HepG2 (cell line): Measurements from ENCODE around the gene PERCC1. TPM values are rescaled to one million over a fixed set of nuclear protein-coding genes. Genes with fewer than 3 reads are reported as not detected.

ENCODE experiments used
- ATAC-seq: fragments of 200-7000 bp; cut with Tn5 transposase; 3 replicates; pipeline ENCODE4 v1.9.1; 2020; ENCODE audit warnings: mild to moderate bottlenecking, moderate library complexity
- BruUV-seq: library from RNA; stranded (reverse); fragments of 400-500 nt; replicated peaks from 2 replicates; lab custom pipeline; 2021; lab: Mats Ljungman, UMichigan
- CTCF ChIA-PET: fragments of 300-600 bp; formaldehyde crosslinking; extraction: SDS; loops from one replicate; lab custom pipeline; 2021; ENCODE audit warnings: low total read pairs, inconsistent platforms, low intra/inter-chr PET ratio; lab: Yijun Ruan, JAX
- POLR2A ChIA-PET: fragments of 350-600 bp; sonication (Branson Sonifier 250); formaldehyde crosslinking; loops from one replicate; lab custom pipeline; 2020; ENCODE audit warnings: antibody characterized with exemption, inconsistent platforms; lab: Yijun Ruan, JAX
- DNase-seq: peaks from one replicate; pipeline ENCODE4 v3.0.0-alpha.2; 2015; ENCODE audit warnings: low spot score
- FAIRE-seq: peaks from 3 replicates; lab custom pipeline; 2011; peaks lifted over from hg19 to GRCh38; lab: Jason Lieb, UNC
- H2AFZ ChIP-seq: one replicate; pipeline ENCODE4 v1.6.1; 2011; ENCODE audit warnings: low read length, inconsistent platforms
- H3K27ac ChIP-seq: fragments of 300-600 bp; 3 replicates; pipeline ENCODE4 v1.8.0; 2011; ENCODE audit warnings: mixed run types, mild to moderate bottlenecking, mixed read lengths, low read length, inconsistent platforms; ENCODE audit not compliant: insufficient read depth; ENCODE audit errors: extremely low read length
- H3K27me3 ChIP-seq, 2 experiments: fragments of 200-600 bp in 1 of 2; 2 replicates in 1 of 2; 3 replicates in 1 of 2; pipeline versions ENCODE4 v1.6.0 to v1.8.0; 2011; ENCODE audit warnings: low read length in 2 of 2, mild to moderate bottlenecking in 2 of 2, moderate library complexity in 2 of 2, inconsistent platforms in 1 of 2; ENCODE audit not compliant: insufficient read depth in 2 of 2, control insufficient read depth in 1 of 2
- H3K36me3 ChIP-seq, 2 experiments: fragments of 200-600 bp in 1 of 2; replicated peaks in 1 of 2; 2 replicates in 1 of 2; 3 replicates in 1 of 2; pipeline versions ENCODE4 v1.5.1 to v1.8.0; 2011; ENCODE audit warnings: low read length in 2 of 2, inconsistent platforms in 1 of 2; ENCODE audit not compliant: insufficient read depth in 2 of 2, control insufficient read depth in 1 of 2
- H3K4me1 ChIP-seq: 2 replicates; pipeline ENCODE4 v1.5.1; 2012; ENCODE audit warnings: low read length, inconsistent platforms; ENCODE audit not compliant: insufficient read depth
- H3K4me2 ChIP-seq: 2 replicates; pipeline ENCODE4 v1.6.0; 2011; ENCODE audit warnings: low read depth, low read length, inconsistent platforms
- H3K4me3 ChIP-seq, 3 experiments: fragments of 200-600 bp in 1 of 3; sonication (generic), shearing (Covaris generic) in 1 of 3; replicated peaks in 1 of 3; 2 replicates each; pipeline ENCODE4 v1.5.1; 2011 to 2016; ENCODE audit warnings: low read length in 3 of 3, inconsistent platforms in 2 of 3, low read depth in 2 of 3, mild to moderate bottlenecking in 2 of 3, control low read depth in 1 of 3, mixed read lengths in 1 of 3; ENCODE audit not compliant: insufficient read depth in 1 of 3
- H3K79me2 ChIP-seq: one replicate; pipeline ENCODE4 v1.6.1; 2011; ENCODE audit warnings: low read length, inconsistent platforms; ENCODE audit not compliant: insufficient read depth
- H3K9ac ChIP-seq: 2 replicates; pipeline ENCODE4 v1.6.0; 2011; ENCODE audit warnings: mild to moderate bottlenecking, low read depth, low read length, inconsistent platforms; ENCODE audit not compliant: insufficient read depth
- H3K9me3 ChIP-seq: 2 replicates; pipeline ENCODE4 v1.5.1; 2012; ENCODE audit warnings: mild to moderate bottlenecking, low read length
- H4K20me1 ChIP-seq: 2 replicates; pipeline ENCODE4 v1.6.0; 2011; ENCODE audit warnings: inconsistent platforms, mild to moderate bottlenecking, low read length, moderate library complexity; ENCODE audit not compliant: insufficient read depth
- FOXJ3 ChIP-seq: sonication (generic); formaldehyde crosslinking; IDR thresholded peaks from 2 replicates; pipeline ENCODE4 v1.4.0; 2020; ENCODE audit warnings: missing genetic modification reagents, mild to moderate bottlenecking, borderline replicate concordance
- GFI1 ChIP-seq: sonication (generic); formaldehyde crosslinking; IDR thresholded peaks from 2 replicates; pipeline ENCODE4 v1.5.0; 2020; ENCODE audit warnings: missing genetic modification reagents, mild to moderate bottlenecking, borderline replicate concordance
- KLF6 ChIP-seq: IDR thresholded peaks from 2 replicates; pipeline ENCODE4 v1.8.0; 2016; ENCODE audit warnings: missing biosample characterization, missing genetic modification reagents
- MEIS2 ChIP-seq: sonication (generic); formaldehyde crosslinking; IDR thresholded peaks from 2 replicates; pipeline ENCODE4 v1.9.0; 2021; ENCODE audit warnings: mild to moderate bottlenecking, missing genetic modification reagents
- MIER2 ChIP-seq: IDR thresholded peaks from 2 replicates; pipeline ENCODE4 v1.6.1; 2016; ENCODE audit warnings: missing biosample characterization, missing genetic modification reagents
- MLLT10 ChIP-seq: sonication (generic); formaldehyde crosslinking; IDR thresholded peaks from 2 replicates; pipeline ENCODE4 v1.4.0; 2020; ENCODE audit warnings: missing genetic modification reagents
- PAX8 ChIP-seq: sonication (generic); formaldehyde crosslinking; IDR thresholded peaks from 2 replicates; pipeline ENCODE4 v1.8.0; 2022; ENCODE audit warnings: mild to moderate bottlenecking, missing genetic modification reagents, borderline replicate concordance
- REL ChIP-seq: sonication (generic); formaldehyde crosslinking; conservative IDR thresholded peaks from 2 replicates; pipeline ENCODE4 v1.8.0; 2022; ENCODE audit warnings: mild to moderate bottlenecking, missing genetic modification reagents, moderate library complexity
- TCF12 ChIP-seq, 2 experiments: fragments of 450-650 bp in 1 of 2; sonication (generic) in 1 of 2; formaldehyde crosslinking in 1 of 2; IDR thresholded peaks; 2 replicates each; pipeline versions ENCODE4 v1.6.1 to v1.8.0; 2017 to 2022; ENCODE audit warnings: antibody characterized with exemption in 1 of 2, mild to moderate bottlenecking in 1 of 2, missing genetic modification reagents in 1 of 2, moderate library complexity in 1 of 2
- ZC3H13 ChIP-seq: sonication (generic); formaldehyde crosslinking; IDR thresholded peaks from 2 replicates; pipeline ENCODE4 v1.8.1; 2023; ENCODE audit warnings: mild to moderate bottlenecking, missing genetic modification reagents, moderate library complexity
- ZNF34 ChIP-seq: sonication (generic); formaldehyde crosslinking; IDR thresholded peaks from 2 replicates; pipeline ENCODE4 v1.4.0; 2020; ENCODE audit warnings: mild to moderate bottlenecking, missing genetic modification reagents, borderline replicate concordance
- ZNF431 ChIP-seq: sonication (generic); formaldehyde crosslinking; IDR thresholded peaks from 2 replicates; pipeline ENCODE4 v1.9.0; 2022; ENCODE audit warnings: missing genetic modification reagents, low read depth, mild to moderate bottlenecking, borderline replicate concordance
- ZNF747 ChIP-seq: sonication (generic); formaldehyde crosslinking; IDR thresholded peaks from 2 replicates; pipeline ENCODE4 v1.8.1; 2023; ENCODE audit warnings: missing genetic modification reagents, mild to moderate bottlenecking, borderline replicate concordance
- ZUFSP ChIP-seq: sonication (generic); formaldehyde crosslinking; IDR thresholded peaks from 2 replicates; pipeline ENCODE4 v1.9.0; 2021; ENCODE audit warnings: missing genetic modification reagents, mild to moderate bottlenecking, borderline replicate concordance
- WGBS: methylation state at CpG from one replicate; pipeline ENCODE4 v1.1.6; 2017; ENCODE audit warnings: low lambda C conversion rate; 5-methylcytosine and 5-hydroxymethylcytosine counted together
- in situ Hi-C: cut with HindIII; loops from 2 replicates; pipeline ENCODE4 v1.10.0; 2017; ENCODE audit warnings: low pct_unique_long_range_greater_than_20kb; ENCODE audit not compliant: extremely low pct_ligation_motif_present
- intact Hi-C: fragments of 100-400 bp; cut with micrococcal nuclease; formaldehyde crosslinking; loops from one replicate; pipeline ENCODE4 v1.10.0; 2022; ENCODE audit not compliant: unreplicated experiment
- polyA plus RNA-seq, 8 experiments: library from polyadenylated mRNA; depleted of rRNA in 3 of 8; stranded (reverse) in 7 of 8; unstranded in 1 of 8; fragments of >200 nt; fragmentation: Illumina TruSeq in 4 of 8; extraction: Trizol in 4 of 8; gene quantifications; 2 replicates each; pipeline versions ENCODE4 v1.2.1 to v1.2.3, GENCODE V29; 2011 to 2016; ENCODE audit warnings: low read depth in 4 of 8, missing spikeins in 1 of 8, mixed read lengths in 1 of 8; ENCODE audit not compliant: insufficient read depth in 1 of 8
- total RNA-seq, 5 experiments: library from RNA; depleted of rRNA; stranded (reverse); fragments of >200 nt; fragmentation: Illumina TruSeq; extraction: Trizol; gene quantifications; 2 replicates each; pipeline ENCODE4 v1.2.3, GENCODE V29; 2016; ENCODE audit warnings: low read depth in 1 of 5
- TF ChIP-seq, protein P1 (sequence below): sonication (generic); formaldehyde crosslinking; IDR thresholded peaks from 2 replicates; pipeline ENCODE4 v1.5.0; 2020; ENCODE audit warnings: mild to moderate bottlenecking, missing genetic modification reagents

PERCC1 gene
- total and polyA plus RNA-seq, 2 of the 13 experiments (the other 11 are each of a cell fraction or from before 2014, with no cell fraction given): 0.15 TPM; not detected in 1

DNA sequence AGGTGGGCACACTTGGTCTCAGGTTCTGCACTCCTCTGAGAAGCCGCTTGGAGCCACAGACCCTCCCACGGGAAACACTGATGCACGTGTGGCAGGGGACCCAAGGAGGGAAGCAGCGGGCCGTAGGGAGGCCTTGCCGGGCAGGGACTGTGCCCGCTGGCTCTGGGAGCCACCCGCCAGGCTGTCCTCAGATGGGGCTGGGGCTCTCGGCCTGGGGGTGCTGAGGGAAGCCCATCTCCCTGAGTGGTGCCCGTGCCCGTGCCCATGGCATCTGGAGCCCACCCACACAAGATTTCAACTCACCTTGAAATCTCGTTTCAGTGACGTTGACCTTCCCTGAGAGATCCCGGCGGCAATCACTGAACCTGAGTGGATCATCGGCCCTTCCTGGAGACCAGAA, 26.1 kb downstream of the PERCC1 start:
- no peak overlapping the region for H3K27ac ChIP-seq
- H3K79me2 ChIP-seq: no peaks in the 10 kb centered on the region
- H3K9ac ChIP-seq: no peak overlapping the region
- ATAC-seq (no peak), FAIRE-seq (no peak), DNase-seq (no peak)
- POLR2A ChIA-PET: no interaction called here
- TF ChIP-seq GFI1 (CRISPR knock-in tag) (no peak), ZC3H13 (CRISPR knock-in tag) (no peak), ZUFSP (CRISPR knock-in tag) (no peak), KLF6 (CRISPR knock-in tag) (no peak), MLLT10 (CRISPR knock-in tag) (no peak), PAX8 (CRISPR knock-in tag) (no peak), TCF12 (IDR thresholded peaks at IDR 0.05) (no peak), TCF12 (CRISPR knock-in tag; IDR thresholded peaks at IDR 0.05) (no peak), ZNF747 (CRISPR knock-in tag) (no peak), FOXJ3 (no peak), ZNF431 (no peak), MIER2 (no peak), MEIS2 (CRISPR knock-in tag) (no peak), ZNF34 (no peak), REL (CRISPR knock-in tag) (no peak)
- TF ChIP-seq, protein P1, sequence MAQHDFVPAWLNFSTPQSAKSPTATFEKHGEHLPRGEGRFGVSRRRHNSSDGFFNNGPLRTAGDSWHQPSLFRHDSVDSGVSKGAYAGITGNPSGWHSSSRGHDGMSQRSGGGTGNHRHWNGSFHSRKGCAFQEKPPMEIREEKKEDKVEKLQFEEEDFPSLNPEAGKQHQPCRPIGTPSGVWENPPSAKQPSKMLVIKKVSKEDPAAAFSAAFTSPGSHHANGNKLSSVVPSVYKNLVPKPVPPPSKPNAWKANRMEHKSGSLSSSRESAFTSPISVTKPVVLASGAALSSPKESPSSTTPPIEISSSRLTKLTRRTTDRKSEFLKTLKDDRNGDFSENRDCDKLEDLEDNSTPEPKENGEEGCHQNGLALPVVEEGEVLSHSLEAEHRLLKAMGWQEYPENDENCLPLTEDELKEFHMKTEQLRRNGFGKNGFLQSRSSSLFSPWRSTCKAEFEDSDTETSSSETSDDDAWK: no peak
- in situ Hi-C loops (no loop called here), intact Hi-C loops (no loop called here)
- H3K4me3 ChIP-seq: no peak overlapping the region
- no TSS peak for BruUV-seq
- peaks cover 15 to 32% of the 10 kb centered on the region in 2 experiments; a peak in 4 of 5 replicates for H3K36me3 ChIP-seq
- no peaks in the 10 kb centered on the region for H4K20me1 ChIP-seq
- no peak overlapping the region for H3K4me2 ChIP-seq
- H3K4me1 ChIP-seq: no peaks in the 10 kb centered on the region
- H3K27me3 ChIP-seq: no peaks in the 10 kb centered on the region
- 99% methylated on average over 8 of the region's 16 CpGs for WGBS
- CTCF ChIA-PET: no interaction called here
- no peaks in the 10 kb centered on the region for H3K9me3 ChIP-seq
- no peak overlapping the region for H2AFZ ChIP-seq
